Tongue (tissue), 2 donors: Measurements from ENCODE around the gene HSPG2. TPM values are rescaled to one million over a fixed set of nuclear protein-coding genes. Genes with fewer than 3 reads are reported as not detected.
"Not testable (repeated sequence)": the region's sequence is repeated elsewhere in the genome, so short reads cannot be mapped to it uniquely, and the experiment has no call there.

Source experiments
- DNase-seq: peaks from one replicate; pipeline ENCODE4 v3.0.0-alpha.2; 2015
- total RNA-seq: library from RNA; depleted of rRNA; stranded (reverse); fragments of >200 nt; gene quantifications from one replicate; pipeline ENCODE4 v1.2.3, GENCODE V29; 2014

The HSPG2 gene
- total RNA-seq: 381 TPM

GRCh38 chr1:21937034-21937371 lies at the start of gene HSPG2:
HSPG2 (minus strand) TSS chr1:21937310; CDS start chr1:21937217, 93 bp downstream.
- no peak for DNase-seq

- not testable (repeated sequence) for DNase-seq
Observed at GRCh38 chr1:21986386-21986785, 49.3 kb upstream of the HSPG2 start.

- not testable (repeated sequence) for DNase-seq
Observed at GRCh38 chr1:21985893-21986292, 48.8 kb upstream of the HSPG2 start.

GRCh38 chr1:21983539-21983938 lies 46.4 kb upstream of the HSPG2 start:
- not testable (repeated sequence) for DNase-seq

- not testable (repeated sequence) for DNase-seq
Observed at GRCh38 chr1:21982122-21982521, 45.0 kb upstream of the HSPG2 start.

GRCh38 chr1:21981253-21981652 lies 44.1 kb upstream of the HSPG2 start:
- DNase-seq: not testable (repeated sequence)

GRCh38 chr1:21980515-21981220 lies 43.6 kb upstream of the HSPG2 start:
- not testable (repeated sequence) for DNase-seq

- not testable (repeated sequence) for DNase-seq
Observed at GRCh38 chr1:21978209-21978608, 41.1 kb upstream of the HSPG2 start.

- not testable (repeated sequence) for DNase-seq
Observed at GRCh38 chr1:21976703-21977239, 39.7 kb upstream of the HSPG2 start, which contains the start of gene CELA3B. CELA3B (plus strand) TSS chr1:21977022; CDS start chr1:21977040, 18 bp downstream.

GRCh38 chr1:21975296-21975695 lies 38.2 kb upstream of the HSPG2 start:
- DNase-seq: not testable (repeated sequence)

- peak; percentile 54 for DNase-seq
Observed at GRCh38 chr1:21974699-21975098, 37.6 kb upstream of the HSPG2 start.

GRCh38 chr1:21973948-21974347 lies 36.8 kb upstream of the HSPG2 start:
- not testable (repeated sequence) for DNase-seq

- not testable (repeated sequence) for DNase-seq
Observed at GRCh38 chr1:21972973-21973441, 35.9 kb upstream of the HSPG2 start.

- not testable (repeated sequence) for DNase-seq
Observed at GRCh38 chr1:21970523-21970922, 33.4 kb upstream of the HSPG2 start.

GRCh38 chr1:21969066-21969465 lies 32.0 kb upstream of the HSPG2 start:
- DNase-seq: not testable (repeated sequence)

GRCh38 chr1:21967216-21967615 lies 30.1 kb upstream of the HSPG2 start:
- DNase-seq: not testable (repeated sequence)

- DNase-seq: no peak
Observed at GRCh38 chr1:21966247-21967000, 29.3 kb upstream of the HSPG2 start.

- DNase-seq: peak; percentile 90
Observed at GRCh38 chr1:21963477-21964217, 26.5 kb upstream of the HSPG2 start.

GRCh38 chr1:21961799-21962198 lies 24.7 kb upstream of the HSPG2 start:
- DNase-seq: no peak

- no peak for DNase-seq
Observed at GRCh38 chr1:21961337-21961736, 24.2 kb upstream of the HSPG2 start.

GRCh38 chr1:21956720-21957552 lies 19.8 kb upstream of the HSPG2 start:
- peak; percentile 50 for DNase-seq
